CD14-positive monocyte (primary cell): ENCODE data around the gene NCCRP1. TPM values are rescaled to one million over a fixed set of nuclear protein-coding genes. Genes with fewer than 3 reads are reported as not detected.
A peak's percentile ranks its signal among the peaks of the same experiment; 100 is the strongest.

Experiments
- DNase-seq, 3 donors: peaks; one replicate each; pipeline ENCODE4 v3.0.0-alpha.2; 2011 to 2022
- H2AFZ ChIP-seq: 2 replicates; pipeline ENCODE4 v1.6.0; 2012; ENCODE audit warnings: mild to moderate bottlenecking, low read depth, low read length, inconsistent platforms; ENCODE audit not compliant: insufficient read depth, poor library complexity, severe bottlenecking
- H3K27ac ChIP-seq, 2 donors: 1 replicate in 1 of 2; 2 replicates in 1 of 2; pipeline ENCODE4 v1.5.1; 2012 to 2013; ENCODE audit warnings: low read length in 2 of 2, control low read depth in 1 of 2, inconsistent platforms in 1 of 2, low read depth in 1 of 2, mild to moderate bottlenecking in 1 of 2
- H3K27me3 ChIP-seq, 2 donors: one replicate each; pipeline versions ENCODE4 v1.6.0 to v1.6.1; 2011 to 2013; ENCODE audit warnings: low read length in 2 of 2; ENCODE audit not compliant: control insufficient read depth in 2 of 2, insufficient read depth in 2 of 2
- H3K36me3 ChIP-seq, 2 donors: replicated peaks in 1 of 2; 1 replicate in 1 of 2; 2 replicates in 1 of 2; pipeline versions ENCODE4 v1.5.1 to v1.6.1; 2012 to 2013; ENCODE audit warnings: low read length in 2 of 2, control low read depth in 1 of 2, inconsistent platforms in 1 of 2, mild to moderate bottlenecking in 1 of 2; ENCODE audit not compliant: insufficient read depth in 2 of 2, control insufficient read depth in 1 of 2
- H3K4me1 ChIP-seq, 2 donors: 1 replicate in 1 of 2; 2 replicates in 1 of 2; pipeline versions ENCODE4 v1.5.1 to v1.6.1; 2012 to 2013; ENCODE audit warnings: low read length in 2 of 2, control low read depth in 1 of 2, inconsistent platforms in 1 of 2, mild to moderate bottlenecking in 1 of 2, moderate library complexity in 1 of 2; ENCODE audit not compliant: insufficient read depth in 2 of 2, control insufficient read depth in 1 of 2
- H3K4me2 ChIP-seq: replicated peaks from 2 replicates; pipeline ENCODE3; 2012; ENCODE audit warnings: low read length, moderate library complexity, mild to moderate bottlenecking; ENCODE audit not compliant: poor library complexity, severe bottlenecking; ENCODE audit errors: extremely low read depth
- H3K4me3 ChIP-seq, 3 experiments: fragments of 200-600 bp in 1 of 3; sonication (generic) in 1 of 3; replicated peaks in 1 of 3; 1 replicate in 2 of 3; 2 replicates in 1 of 3; pipeline ENCODE4 v1.5.1; 2011 to 2013; ENCODE audit warnings: low read length in 3 of 3, mild to moderate bottlenecking in 3 of 3, control low read depth in 2 of 3, low read depth in 2 of 3, inconsistent platforms in 1 of 3, moderate library complexity in 1 of 3
- H3K79me2 ChIP-seq: 2 replicates; pipeline ENCODE4 v1.6.0; 2012; ENCODE audit warnings: mild to moderate bottlenecking, control low read depth, inconsistent platforms, low read length, moderate library complexity; ENCODE audit not compliant: insufficient read depth
- H3K9ac ChIP-seq: 2 replicates; pipeline ENCODE4 v1.6.0; 2017; ENCODE audit warnings: low read length, mild to moderate bottlenecking; ENCODE audit not compliant: insufficient read depth, poor library complexity, severe bottlenecking
- H3K9me3 ChIP-seq, 2 donors: replicated peaks in 1 of 2; 1 replicate in 1 of 2; 2 replicates in 1 of 2; pipeline versions ENCODE4 v1.5.1 to v1.6.1; 2012 to 2013; ENCODE audit warnings: low read length in 2 of 2, control low read depth in 1 of 2; ENCODE audit not compliant: control insufficient read depth in 1 of 2, insufficient read depth in 1 of 2
- H4K20me1 ChIP-seq: 2 replicates; pipeline ENCODE4 v1.6.0; 2012; ENCODE audit warnings: mild to moderate bottlenecking, low read length, control low read depth, moderate library complexity; ENCODE audit not compliant: insufficient read depth
- H3K27ac Mint-ChIP-seq, 7 donors: one replicate each; pipeline ENCODE4 v1.8.0; 2020; ENCODE audit warnings: mild to moderate bottlenecking in 7 of 7, mixed read lengths in 7 of 7, moderate library complexity in 6 of 7, inconsistent platforms in 2 of 7
- H3K27me3 Mint-ChIP-seq, 3 donors: one replicate each; pipeline ENCODE4 v1.8.0; 2021 to 2022; ENCODE audit warnings: low read depth in 3 of 3, mild to moderate bottlenecking in 3 of 3, mixed read lengths in 3 of 3, moderate library complexity in 3 of 3, inconsistent platforms in 1 of 3
- H3K36me3 Mint-ChIP-seq, 2 donors: one replicate each; pipeline ENCODE4 v1.8.0; 2020; ENCODE audit warnings: mixed read lengths in 2 of 2, inconsistent platforms in 1 of 2, mild to moderate bottlenecking in 1 of 2
- H3K4me1 Mint-ChIP-seq: one replicate; pipeline ENCODE4 v1.8.0; 2020; ENCODE audit warnings: mild to moderate bottlenecking, mixed read lengths
- H3K4me3 Mint-ChIP-seq, 2 donors: one replicate each; pipeline ENCODE4 v1.8.0; 2020; ENCODE audit warnings: mild to moderate bottlenecking in 2 of 2, mixed read lengths in 2 of 2, moderate library complexity in 1 of 2
- H3K9me3 Mint-ChIP-seq, 7 donors: one replicate each; pipeline ENCODE4 v1.8.0; 2020 to 2022; ENCODE audit warnings: mixed read lengths in 7 of 7, mild to moderate bottlenecking in 6 of 7, moderate library complexity in 6 of 7, inconsistent platforms in 2 of 7
- WGBS: methylation state at CpG from one replicate; pipeline ENCODE4 v1.1.5; 2013; ENCODE audit warnings: missing lambda C conversion rate; ENCODE audit not compliant: insufficient coverage; 5-methylcytosine and 5-hydroxymethylcytosine counted together
- intact Hi-C, 2 donors: fragments of 100-400 bp; cut with micrococcal nuclease; formaldehyde crosslinking; loops; one replicate each; pipeline versions ENCODE4 v1.15.0 to v1.15.1; 2023
- polyA plus RNA-seq, 3 donors: library from polyadenylated mRNA; depleted of rRNA in 1 of 3; unstranded in 2 of 3; stranded (reverse) in 1 of 3; fragments of 300-500 nt in 2 of 3; fragments of >200 nt in 1 of 3; fragmentation: Illumina TruSeq in 2 of 3; gene quantifications; 1 replicate in 2 of 3; 2 replicates in 1 of 3; pipeline ENCODE4 v1.2.3, GENCODE V29; 2012 to 2021
- TF ChIP-seq, protein P1 (sequence below): fragments of 200-600 bp; IDR thresholded peaks from one replicate; pipeline ENCODE4 v1.8.0; 2022; ENCODE audit warnings: antibody characterized with exemption, mild to moderate bottlenecking

The NCCRP1 gene
- polyA plus RNA-seq, 3 donors, result not detected

DNA sequence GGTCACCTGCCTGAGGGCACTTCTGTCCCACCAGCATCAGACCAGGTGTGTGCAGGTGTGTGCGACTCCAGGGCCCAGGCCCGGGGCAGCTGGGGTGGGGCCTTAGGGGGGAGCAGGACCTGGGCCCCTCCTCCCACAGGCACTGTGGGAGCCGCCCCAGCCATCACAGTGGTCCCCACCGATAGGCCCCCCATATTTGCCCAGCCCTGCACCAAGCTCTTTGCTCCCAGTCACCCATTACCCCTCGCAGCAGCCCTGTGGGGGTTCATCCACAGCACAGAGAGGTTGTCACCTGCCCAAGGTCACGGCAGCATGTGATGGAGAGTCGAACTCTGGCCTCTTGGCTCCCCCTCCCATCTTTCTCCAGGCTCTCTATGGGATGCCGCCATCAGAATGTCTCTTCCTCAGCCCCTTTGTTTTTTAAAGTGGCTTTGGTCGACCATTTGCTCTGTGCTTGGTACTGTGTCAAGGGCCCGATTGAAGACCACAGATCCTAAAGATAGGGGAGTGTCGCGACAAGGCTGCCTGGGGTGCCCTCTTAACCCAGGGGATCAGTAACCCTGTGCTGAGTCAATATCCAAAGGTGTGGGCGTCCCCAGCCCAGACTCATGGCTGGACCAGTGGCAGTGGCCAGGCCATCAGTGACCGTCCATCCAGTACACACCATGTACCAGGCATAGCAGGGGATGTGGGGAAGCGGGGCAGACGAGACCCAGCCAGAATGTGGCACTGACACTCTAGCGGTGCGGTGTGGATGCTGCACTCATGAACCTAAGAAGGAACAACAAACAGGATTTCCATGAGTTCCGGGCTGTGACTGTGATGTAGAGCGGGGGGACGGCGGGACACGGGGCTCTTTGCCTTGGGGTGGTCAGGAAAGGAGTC, 28.3 kb upstream of the NCCRP1 start:
- Histone ChIP-seq H3K4me2 (no peak overlapping the region), H3K9ac (no peak overlapping the region), H3K27ac (no peak overlapping the region), H3K9me3 (no peaks in the 10 kb centered on the region), H3K36me3 (peaks cover 13 to 22% of the 10 kb centered on the region in 2 donors), H3K4me1 (no peaks in the 10 kb centered on the region), H3K27me3 (no peaks in the 10 kb centered on the region), H2AFZ (no peak overlapping the region), H4K20me1 (no peaks in the 10 kb centered on the region), H3K4me3 (no peak overlapping the region), H3K79me2 (no peaks in the 10 kb centered on the region)
- Mint-ChIP-seq H3K27me3 (peaks cover 0 to 4% (median 0%) of the 10 kb centered on the region in 3 donors), H3K27ac (peak overlapping the region in 2 of 7 donors; percentile 6 to 48), H3K4me3 (no peak overlapping the region), H3K4me1 (no peaks in the 10 kb centered on the region), H3K36me3 (peaks cover 6 to 28% of the 10 kb centered on the region in 2 donors), H3K9me3 (no peaks in the 10 kb centered on the region)
- WGBS, result 96% methylated on average over 16 of the region's 23 CpGs
- TF ChIP-seq, protein P1, sequence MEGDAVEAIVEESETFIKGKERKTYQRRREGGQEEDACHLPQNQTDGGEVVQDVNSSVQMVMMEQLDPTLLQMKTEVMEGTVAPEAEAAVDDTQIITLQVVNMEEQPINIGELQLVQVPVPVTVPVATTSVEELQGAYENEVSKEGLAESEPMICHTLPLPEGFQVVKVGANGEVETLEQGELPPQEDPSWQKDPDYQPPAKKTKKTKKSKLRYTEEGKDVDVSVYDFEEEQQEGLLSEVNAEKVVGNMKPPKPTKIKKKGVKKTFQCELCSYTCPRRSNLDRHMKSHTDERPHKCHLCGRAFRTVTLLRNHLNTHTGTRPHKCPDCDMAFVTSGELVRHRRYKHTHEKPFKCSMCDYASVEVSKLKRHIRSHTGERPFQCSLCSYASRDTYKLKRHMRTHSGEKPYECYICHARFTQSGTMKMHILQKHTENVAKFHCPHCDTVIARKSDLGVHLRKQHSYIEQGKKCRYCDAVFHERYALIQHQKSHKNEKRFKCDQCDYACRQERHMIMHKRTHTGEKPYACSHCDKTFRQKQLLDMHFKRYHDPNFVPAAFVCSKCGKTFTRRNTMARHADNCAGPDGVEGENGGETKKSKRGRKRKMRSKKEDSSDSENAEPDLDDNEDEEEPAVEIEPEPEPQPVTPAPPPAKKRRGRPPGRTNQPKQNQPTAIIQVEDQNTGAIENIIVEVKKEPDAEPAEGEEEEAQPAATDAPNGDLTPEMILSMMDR, result no peak
- intact Hi-C loops, result no loop called here
- DNase-seq, result no peak

DNA sequence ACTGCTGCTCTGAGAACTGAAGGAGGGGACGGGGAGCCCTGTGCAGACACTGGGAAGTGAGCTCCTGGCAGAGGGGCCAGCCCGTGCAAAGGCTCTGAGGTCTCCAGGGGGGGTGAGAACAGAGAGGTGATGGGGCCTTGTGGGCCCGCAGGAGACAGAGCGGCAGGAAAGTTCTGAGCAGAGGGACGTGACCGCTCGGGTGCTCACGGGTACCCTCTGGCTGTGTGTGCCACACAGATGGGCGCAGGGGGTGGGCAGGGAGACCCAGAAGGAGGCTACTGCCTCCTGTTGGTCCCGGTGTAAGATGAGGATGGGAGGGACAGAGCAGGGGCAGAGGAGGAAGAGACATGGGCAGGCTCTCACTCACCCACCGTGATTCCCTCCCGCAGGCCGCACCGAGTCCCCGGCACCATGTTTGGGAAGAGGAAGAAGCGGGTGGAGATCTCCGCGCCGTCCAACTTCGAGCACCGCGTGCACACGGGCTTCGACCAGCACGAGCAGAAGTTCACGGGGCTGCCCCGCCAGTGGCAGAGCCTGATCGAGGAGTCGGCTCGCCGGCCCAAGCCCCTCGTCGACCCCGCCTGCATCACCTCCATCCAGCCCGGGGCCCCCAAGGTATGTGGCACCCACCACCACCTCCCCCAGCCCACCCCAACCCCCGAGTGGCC, 27.5 kb upstream of the NCCRP1 start:
- no peaks in the 10 kb centered on the region for H3K4me1 ChIP-seq
- TF ChIP-seq, protein P1, result no peak
- H3K79me2 ChIP-seq, result no peaks in the 10 kb centered on the region
- Mint-ChIP-seq H3K27ac (peak overlapping the region in 3 of 7 donors; percentile 6 to 48 (median 28)), H3K4me1 (no peaks in the 10 kb centered on the region), H3K9me3 (no peaks in the 10 kb centered on the region), H3K36me3 (peaks cover 6 to 30% of the 10 kb centered on the region in 2 donors), H3K27me3 (peaks cover 0 to 4% (median 0%) of the 10 kb centered on the region in 3 donors), H3K4me3 (no peak overlapping the region)
- no peak overlapping the region for H3K4me2 ChIP-seq
- no peaks in the 10 kb centered on the region for H4K20me1 ChIP-seq
- 95% methylated on average over 28 of the region's 36 CpGs for WGBS
- H3K9me3 ChIP-seq, result no peaks in the 10 kb centered on the region
- no peak for DNase-seq
- H3K27me3 ChIP-seq, result no peaks in the 10 kb centered on the region
- no peak overlapping the region for H3K27ac ChIP-seq
- no peak overlapping the region for H3K4me3 ChIP-seq
- H2AFZ ChIP-seq, result no peak overlapping the region
- H3K36me3 ChIP-seq, result peaks cover 13 to 25% of the 10 kb centered on the region in 2 donors
- intact Hi-C loops, result no loop called here
- H3K9ac ChIP-seq, result no peak overlapping the region
